ENCODE data around the gene TEPSIN. TPM values are rescaled to one million over a fixed set of nuclear protein-coding genes. Genes with fewer than 3 reads are reported as not detected.

Gene TEPSIN
- polyA plus RNA-seq, 1 experiment = 19.4 TPM

DNA sequence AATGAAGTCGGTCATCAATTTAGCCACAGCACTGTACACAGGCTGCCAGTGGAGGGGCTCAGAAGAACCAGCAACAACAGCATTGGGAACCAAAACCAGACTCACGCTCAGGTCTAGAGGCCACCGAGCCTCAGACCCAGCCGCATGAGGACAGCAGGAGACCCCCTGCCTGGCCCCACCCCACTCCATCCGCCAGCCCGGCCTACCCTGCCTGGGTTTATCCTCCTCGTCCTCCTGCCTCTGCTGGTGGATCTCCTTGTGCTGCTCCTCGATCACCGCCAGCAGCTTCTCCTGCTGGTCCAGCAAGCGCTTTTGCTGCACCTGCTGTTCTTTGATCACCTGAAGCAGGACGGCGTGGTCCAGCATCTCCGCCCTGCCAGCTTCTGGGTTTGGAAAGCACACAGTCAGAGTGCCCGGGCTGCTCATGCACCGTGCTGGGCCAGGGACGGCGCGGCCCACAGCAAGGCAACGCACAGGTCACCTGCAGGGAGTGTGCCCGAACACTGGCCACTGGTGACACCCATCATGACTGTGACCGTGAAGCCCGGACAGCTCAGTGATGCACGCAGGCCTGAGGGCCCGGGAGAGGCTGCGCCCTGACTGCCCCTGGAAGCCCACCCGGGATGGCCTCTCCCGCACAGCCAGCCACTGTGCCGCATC is 8.0 kb upstream of the TEPSIN start:
- Histone ChIP-seq H3K27me3 (ENCODE audit: control insufficient read depth, insufficient read depth, low read length) (no peaks in the 10 kb centered on the region), H3K4me3 (ENCODE audit: low read depth, low read length) (no peak overlapping the region), H3K36me3 (ENCODE audit: control insufficient read depth, insufficient read depth, low read length) (peaks cover 33% of the 10 kb centered on the region)
- ChIA-PET POLR2A (no interaction called here), CTCF (interaction anchor here (1.3 kb wide), 1 partner anchor 104 kb away, joined by 3 read pairs; no protein-coding TSS in a partner anchor)
- TF ChIP-seq, protein P1, sequence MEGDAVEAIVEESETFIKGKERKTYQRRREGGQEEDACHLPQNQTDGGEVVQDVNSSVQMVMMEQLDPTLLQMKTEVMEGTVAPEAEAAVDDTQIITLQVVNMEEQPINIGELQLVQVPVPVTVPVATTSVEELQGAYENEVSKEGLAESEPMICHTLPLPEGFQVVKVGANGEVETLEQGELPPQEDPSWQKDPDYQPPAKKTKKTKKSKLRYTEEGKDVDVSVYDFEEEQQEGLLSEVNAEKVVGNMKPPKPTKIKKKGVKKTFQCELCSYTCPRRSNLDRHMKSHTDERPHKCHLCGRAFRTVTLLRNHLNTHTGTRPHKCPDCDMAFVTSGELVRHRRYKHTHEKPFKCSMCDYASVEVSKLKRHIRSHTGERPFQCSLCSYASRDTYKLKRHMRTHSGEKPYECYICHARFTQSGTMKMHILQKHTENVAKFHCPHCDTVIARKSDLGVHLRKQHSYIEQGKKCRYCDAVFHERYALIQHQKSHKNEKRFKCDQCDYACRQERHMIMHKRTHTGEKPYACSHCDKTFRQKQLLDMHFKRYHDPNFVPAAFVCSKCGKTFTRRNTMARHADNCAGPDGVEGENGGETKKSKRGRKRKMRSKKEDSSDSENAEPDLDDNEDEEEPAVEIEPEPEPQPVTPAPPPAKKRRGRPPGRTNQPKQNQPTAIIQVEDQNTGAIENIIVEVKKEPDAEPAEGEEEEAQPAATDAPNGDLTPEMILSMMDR (IDR thresholded peaks at IDR 0.05; ENCODE audit: insufficient read depth, low read depth, low read length) = no peak
- DNase-seq (ENCODE audit: low read depth) = no peak

GRCh38 chr17:81246343-81246670 is 7.5 kb upstream of the TEPSIN start:
- TF ChIP-seq, protein P1 (IDR thresholded peaks at IDR 0.05; ENCODE audit: insufficient read depth, low read depth, low read length) = no peak
- H3K4me3 ChIP-seq (ENCODE audit: low read depth, low read length) = no peak overlapping the region
- CTCF ChIA-PET = interaction anchor here (1.3 kb wide), 1 partner anchor 103 kb away, joined by 3 read pairs; no protein-coding TSS in a partner anchor
- POLR2A ChIA-PET = no interaction called here
- DNase-seq (ENCODE audit: low read depth) = no peak
- H3K27me3 ChIP-seq (ENCODE audit: control insufficient read depth, insufficient read depth, low read length) = no peaks in the 10 kb centered on the region
- H3K36me3 ChIP-seq (ENCODE audit: control insufficient read depth, insufficient read depth, low read length) = peaks cover 33% of the 10 kb centered on the region

DNA sequence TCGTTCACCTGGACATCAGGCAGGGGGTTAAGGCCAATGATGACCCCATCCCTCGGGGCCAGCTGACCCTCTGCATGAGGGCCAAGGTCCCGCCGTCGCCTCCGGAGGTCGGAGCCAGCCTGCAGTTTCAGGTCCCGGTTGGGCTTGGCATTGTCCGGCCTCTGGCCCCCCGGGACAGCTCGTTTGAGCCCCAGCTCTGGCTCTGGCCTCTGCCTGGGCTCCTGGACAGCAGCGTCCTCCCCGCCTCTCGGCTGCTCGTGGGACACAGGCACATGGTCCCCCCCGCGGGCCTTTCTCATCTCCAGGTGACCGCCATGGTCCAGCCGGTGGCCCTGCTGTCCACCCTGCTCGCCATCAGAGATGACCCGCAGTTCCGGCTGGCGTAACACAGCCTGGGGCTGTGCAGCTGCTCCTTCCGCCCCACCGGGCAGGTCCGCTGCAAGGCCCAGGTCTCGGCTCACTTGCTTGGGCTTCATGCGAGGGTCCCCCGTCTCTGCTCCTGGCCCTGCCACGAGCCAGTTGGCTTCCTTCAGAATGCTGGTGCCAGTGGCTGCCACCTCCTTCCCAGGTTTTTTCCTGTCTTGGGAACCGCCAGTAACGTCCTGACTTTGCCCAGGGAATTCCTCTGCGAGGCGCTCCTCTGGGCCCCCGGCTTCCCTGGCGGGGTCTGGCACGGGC is 6.9 kb upstream of the TEPSIN start:
- H3K36me3 ChIP-seq (ENCODE audit: control insufficient read depth, insufficient read depth, low read length) = peaks cover 34% of the 10 kb centered on the region
- POLR2A ChIA-PET = no interaction called here
- no peak for DNase-seq (ENCODE audit: low read depth)
- no peak overlapping the region for H3K4me3 ChIP-seq (ENCODE audit: low read depth, low read length)
- CTCF ChIA-PET = interaction anchor here (0.6 to 1.3 kb wide), 2 partner anchors 103 to 273 kb away, joined by 3 read pairs; no protein-coding TSS in a partner anchor
- H3K27me3 ChIP-seq (ENCODE audit: control insufficient read depth, insufficient read depth, low read length) = no peaks in the 10 kb centered on the region
- TF ChIP-seq, protein P1 (IDR thresholded peaks at IDR 0.05; ENCODE audit: insufficient read depth, low read depth, low read length) = no peak

GRCh38 chr17:81245024-81245664 is 6.3 kb upstream of the TEPSIN start:
- POLR2A ChIA-PET = no interaction called here

More at GRCh38 chr17:81245024-81245664, 6.3 kb upstream of the TEPSIN start:
- Histone ChIP-seq H3K4me3 (ENCODE audit: low read depth, low read length) (no peak overlapping the region), H3K36me3 (ENCODE audit: control insufficient read depth, insufficient read depth, low read length) (peaks cover 29% of the 10 kb centered on the region), H3K27me3 (ENCODE audit: control insufficient read depth, insufficient read depth, low read length) (no peaks in the 10 kb centered on the region)
- CTCF ChIA-PET = interaction anchor here (0.6 kb wide), 1 partner anchor 274 kb away, joined by 3 read pairs; no protein-coding TSS in a partner anchor
- no peak for DNase-seq (ENCODE audit: low read depth)
- TF ChIP-seq, protein P1 (IDR thresholded peaks at IDR 0.05; ENCODE audit: insufficient read depth, low read depth, low read length) = no peak
